ENCODE data around the gene TLDC2.

DNA sequence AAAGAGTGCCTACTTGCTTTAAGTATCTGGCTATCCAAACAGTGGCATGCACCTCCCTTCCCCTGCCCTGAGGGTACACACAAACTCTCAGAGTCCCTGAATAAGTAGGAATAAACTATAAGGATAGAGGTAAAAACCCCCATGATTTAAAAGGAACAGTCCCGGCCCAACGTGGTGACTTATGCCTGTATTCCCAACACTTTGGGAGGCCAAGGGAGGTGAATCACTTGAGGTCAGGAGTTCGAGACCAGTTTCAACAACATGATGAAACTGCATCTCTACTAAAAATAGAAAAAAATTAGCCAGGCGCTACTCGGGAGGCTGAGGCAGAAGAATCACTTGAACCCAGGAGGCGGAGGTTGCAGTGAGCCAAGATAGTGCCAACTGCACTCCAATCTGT lies 53.4 kb downstream of the TLDC2 start:
- TF ChIP-seq, protein P1, sequence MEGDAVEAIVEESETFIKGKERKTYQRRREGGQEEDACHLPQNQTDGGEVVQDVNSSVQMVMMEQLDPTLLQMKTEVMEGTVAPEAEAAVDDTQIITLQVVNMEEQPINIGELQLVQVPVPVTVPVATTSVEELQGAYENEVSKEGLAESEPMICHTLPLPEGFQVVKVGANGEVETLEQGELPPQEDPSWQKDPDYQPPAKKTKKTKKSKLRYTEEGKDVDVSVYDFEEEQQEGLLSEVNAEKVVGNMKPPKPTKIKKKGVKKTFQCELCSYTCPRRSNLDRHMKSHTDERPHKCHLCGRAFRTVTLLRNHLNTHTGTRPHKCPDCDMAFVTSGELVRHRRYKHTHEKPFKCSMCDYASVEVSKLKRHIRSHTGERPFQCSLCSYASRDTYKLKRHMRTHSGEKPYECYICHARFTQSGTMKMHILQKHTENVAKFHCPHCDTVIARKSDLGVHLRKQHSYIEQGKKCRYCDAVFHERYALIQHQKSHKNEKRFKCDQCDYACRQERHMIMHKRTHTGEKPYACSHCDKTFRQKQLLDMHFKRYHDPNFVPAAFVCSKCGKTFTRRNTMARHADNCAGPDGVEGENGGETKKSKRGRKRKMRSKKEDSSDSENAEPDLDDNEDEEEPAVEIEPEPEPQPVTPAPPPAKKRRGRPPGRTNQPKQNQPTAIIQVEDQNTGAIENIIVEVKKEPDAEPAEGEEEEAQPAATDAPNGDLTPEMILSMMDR (IDR thresholded peaks at IDR 0.05) = no peak
- no peak for TF ChIP-seq POLR2A (IDR thresholded peaks at IDR 0.05)
